Stimulated activated CD8-positive, alpha-beta memory T cell treated with anti-CD3 and anti-CD28 coated beads, Interleukin-2, amount 100 ng/mL, for 1 hour (primary cell): ENCODE results near the gene TACC2.
"Not testable (repeated sequence)": the region's sequence is repeated elsewhere in the genome, so short reads cannot be mapped to it uniquely, and the experiment has no call there.

Source experiments
- DNase-seq, 2 donors: peaks; one replicate each; pipeline ENCODE4 v3.0.0-alpha.2; 2020; ENCODE audit warnings: low read depth in 2 of 2

TACC2 gene

GRCh38 chr10:122057841-122058413 lies 69.0 kb downstream of the TACC2 start:
- DNase-seq, result no peak

GRCh38 chr10:122060250-122060649 lies 71.3 kb downstream of the TACC2 start:
- DNase-seq, result no peak

DNA sequence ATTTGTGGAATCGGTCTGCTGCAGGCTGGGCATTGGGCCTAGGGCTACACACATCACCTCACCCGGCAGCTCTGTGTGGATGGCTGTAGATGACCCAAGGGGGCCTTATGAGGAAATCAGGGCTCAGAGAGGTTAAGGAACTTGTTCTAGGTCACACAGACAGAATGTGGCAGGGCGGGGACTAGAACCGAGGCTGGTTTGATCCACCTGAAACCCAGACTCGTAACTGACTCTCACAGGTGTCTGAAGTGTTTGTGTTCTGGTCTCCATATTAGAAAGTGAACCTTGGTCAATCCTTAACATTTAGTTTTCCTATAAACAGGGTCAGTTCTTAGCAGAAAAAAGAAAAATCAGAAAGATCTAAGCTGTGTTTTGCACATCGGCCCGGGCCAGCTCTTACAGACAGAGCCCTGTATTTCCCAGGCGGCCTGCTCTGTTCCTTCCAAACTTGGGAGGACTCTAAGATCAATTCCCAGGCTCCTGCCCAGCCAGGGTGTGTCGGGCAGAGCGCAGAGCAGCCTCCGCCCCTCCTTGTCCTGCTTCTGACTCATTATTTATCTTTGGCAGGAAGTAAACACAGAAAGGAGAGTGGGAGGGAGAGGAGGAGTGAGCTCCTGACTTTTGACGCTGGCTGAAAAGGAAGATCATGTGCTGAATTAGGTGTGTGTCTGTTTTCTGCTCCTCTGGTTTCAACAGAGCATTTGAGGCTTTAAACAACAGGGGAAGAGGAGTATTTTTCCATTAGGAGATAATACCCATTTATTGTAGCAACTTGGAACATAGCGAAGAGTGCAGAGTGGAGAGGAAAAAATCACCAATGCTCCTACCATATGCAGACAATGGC lies 74.1 kb downstream of the TACC2 start:
- no peak for DNase-seq

- not testable (repeated sequence) for DNase-seq
These were observed 77.5 kb downstream of the TACC2 start for GRCh38 chr10:122066337-122066939.

DNA sequence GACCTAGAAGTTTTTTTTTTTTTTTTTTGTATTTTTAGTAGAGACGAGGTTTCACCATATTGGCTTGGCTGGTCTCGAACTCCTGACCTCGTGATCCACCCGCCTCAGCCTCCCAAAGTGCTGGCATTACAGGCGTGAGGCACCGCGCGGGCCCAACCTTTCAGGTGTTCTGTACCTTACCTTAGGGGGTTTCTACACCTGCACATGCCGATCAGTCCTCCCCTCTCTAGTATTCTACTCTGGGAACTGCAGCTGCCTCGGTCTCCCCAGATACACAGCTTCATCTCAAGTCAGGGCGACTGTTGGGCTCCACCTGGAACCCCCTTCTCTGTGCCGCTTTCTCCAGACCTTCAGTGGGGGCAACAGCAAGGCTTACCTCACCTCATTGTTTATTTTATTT lies 79.9 kb downstream of the TACC2 start:
- no peak for DNase-seq

- DNase-seq, result no peak
These were observed 83.5 kb downstream of the TACC2 start for GRCh38 chr10:122072491-122072890.

DNA sequence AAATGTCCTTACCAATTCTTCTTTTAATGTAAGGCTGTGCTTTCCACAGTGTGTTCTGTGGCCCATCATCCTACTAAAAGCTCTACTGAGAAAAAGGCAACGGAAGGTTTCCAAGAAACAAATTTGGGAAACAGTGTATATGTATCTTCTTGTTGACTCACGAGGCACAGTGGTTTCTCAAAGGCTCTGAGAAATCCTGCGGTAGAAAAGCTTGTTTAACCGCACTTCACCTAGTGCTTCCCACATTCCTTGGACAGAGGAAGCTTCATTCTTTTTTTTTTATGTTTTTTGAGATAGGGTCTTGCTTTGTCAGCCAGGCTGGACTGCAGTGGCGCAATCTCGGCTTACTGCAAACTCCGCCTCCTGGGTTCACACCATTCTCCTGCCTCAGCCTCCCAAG lies 84.5 kb downstream of the TACC2 start:
- no peak for DNase-seq

DNA sequence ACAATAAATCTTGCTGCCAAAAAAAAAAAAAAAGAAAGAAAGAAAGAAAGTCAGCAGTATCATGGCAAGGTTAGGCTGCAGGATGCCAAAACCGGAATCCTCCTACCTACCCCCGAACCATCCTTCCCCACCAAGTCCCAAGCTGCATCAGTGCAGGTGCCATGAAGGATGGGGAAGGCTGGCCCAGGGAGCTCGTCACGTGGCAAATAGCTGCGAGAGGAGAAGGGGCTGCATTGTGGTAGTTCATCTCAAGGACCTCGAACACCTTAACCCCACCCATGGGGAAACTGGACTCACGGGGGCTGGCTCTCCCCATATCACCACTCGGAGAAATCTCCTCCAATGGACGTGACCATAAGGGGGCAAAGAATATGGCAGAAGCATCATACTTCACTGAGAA lies 86.2 kb downstream of the TACC2 start:
- no peak for DNase-seq

- not testable (repeated sequence) for DNase-seq
These were observed 86.9 kb downstream of the TACC2 start for GRCh38 chr10:122075876-122076275.

DNA sequence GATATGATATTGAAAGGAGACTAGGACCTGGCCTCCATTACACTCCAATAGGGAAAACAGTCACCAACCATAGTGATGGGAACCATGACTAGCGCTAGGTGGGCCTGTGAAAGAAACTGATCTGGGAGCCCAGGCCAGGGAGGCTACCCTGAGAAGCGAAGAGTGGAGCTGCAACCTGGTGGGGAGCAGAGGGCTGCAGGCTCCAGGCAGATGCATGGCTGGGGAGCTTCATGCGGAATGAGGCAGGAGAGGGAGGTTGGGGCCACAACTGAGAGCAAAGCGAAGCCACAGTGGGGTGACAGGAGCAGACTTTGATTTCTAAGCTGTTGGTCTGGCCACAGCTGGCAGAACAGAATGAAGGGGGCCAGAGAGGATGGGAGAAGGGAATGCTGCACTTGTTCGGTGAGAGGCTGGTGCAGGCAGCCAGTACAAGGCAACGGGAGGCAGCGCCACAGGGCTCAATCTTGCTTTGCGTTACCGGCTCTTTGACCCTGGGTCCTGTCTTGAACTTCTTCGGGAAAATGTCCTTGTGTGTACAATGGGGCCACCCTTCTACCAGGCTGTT lies 88.4 kb downstream of the TACC2 start:
- DNase-seq, result no peak

GRCh38 chr10:122078326-122078725 lies 89.4 kb downstream of the TACC2 start:
- no peak for DNase-seq

DNA sequence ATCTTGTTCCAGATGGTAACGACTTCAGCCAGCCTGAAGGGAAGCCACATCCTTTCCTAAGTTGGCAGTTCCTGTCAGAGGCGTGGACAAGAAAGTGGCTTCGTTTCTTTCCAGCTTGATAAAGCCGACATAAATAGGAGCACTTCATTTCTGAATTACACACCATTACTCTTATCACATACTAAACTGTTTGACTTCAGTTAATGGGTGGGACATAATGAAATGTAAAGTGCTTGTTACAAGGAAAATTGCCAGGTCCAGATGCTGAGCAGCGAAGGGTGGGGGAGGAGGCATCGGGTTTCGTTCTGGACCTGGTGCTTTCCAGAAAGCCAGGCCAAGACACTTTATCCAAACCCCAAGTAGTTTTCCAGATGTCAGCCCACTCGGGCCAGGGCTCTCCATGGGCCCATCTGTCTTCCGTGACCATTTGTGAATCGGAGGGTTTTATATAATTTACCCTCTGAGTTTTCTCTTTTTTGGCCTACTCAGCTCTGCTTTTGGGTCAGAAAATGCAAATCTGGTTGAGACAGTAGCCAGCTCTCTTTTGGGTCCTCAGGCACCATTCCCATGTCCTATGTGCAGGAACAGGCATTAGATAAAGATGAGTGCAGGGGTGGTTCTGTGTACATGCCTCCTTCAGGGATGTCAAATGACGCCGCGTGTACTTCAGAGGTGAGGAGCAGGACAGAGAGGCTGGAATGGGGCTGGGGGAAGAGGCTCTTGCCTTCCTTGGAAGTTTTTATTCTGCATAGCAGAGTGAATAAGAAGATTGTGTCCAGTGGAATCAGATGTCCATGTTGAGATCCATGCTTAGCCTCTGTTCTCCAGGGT lies 90.2 kb downstream of the TACC2 start:
- DNase-seq, result no peak

GRCh38 chr10:122082616-122083477 lies 93.9 kb downstream of the TACC2 start:
- DNase-seq, result no peak

GRCh38 chr10:122083478-122084025 lies 94.6 kb downstream of the TACC2 start:
- DNase-seq, result no peak

GRCh38 chr10:122084286-122085041 lies 95.5 kb downstream of the TACC2 start:
- no peak for DNase-seq

- no peak for DNase-seq
These were observed 96.5 kb downstream of the TACC2 start for GRCh38 chr10:122085423-122085911.

DNA sequence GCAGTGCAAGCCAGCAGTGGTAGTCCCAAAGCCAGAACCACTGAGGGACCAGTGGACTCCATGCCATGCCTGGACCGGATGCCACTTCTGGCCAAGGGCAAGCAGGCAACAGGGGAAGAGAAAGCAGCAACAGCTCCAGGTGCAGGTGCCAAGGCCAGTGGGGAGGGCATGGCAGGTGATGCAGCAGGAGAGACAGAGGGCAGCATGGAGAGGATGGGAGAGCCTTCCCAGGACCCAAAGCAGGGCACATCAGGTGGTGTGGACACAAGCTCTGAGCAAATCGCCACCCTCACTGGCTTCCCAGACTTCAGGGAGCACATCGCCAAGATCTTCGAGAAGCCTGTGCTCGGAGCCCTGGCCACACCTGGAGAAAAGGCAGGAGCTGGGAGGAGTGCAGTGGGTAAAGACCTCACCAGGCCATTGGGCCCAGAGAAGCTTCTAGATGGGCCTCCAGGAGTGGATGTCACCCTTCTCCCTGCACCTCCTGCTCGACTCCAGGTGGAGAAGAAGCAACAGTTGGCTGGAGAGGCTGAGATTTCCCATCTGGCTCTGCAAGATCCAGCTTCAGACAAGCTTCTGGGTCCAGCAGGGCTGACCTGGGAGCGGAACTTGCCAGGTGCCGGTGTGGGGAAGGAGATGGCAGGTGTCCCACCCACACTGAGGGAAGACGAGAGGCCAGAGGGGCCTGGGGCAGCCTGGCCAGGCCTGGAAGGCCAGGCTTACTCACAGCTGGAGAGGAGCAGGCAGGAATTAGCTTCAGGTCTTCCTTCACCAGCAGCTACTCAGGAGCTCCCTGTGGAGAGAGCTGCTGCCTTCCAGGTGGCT lies 97.7 kb downstream of the TACC2 start:
- DNase-seq, result no peak

GRCh38 chr10:122087436-122087835 lies 98.5 kb downstream of the TACC2 start:
- DNase-seq, result no peak
